HEK293 (cell line): ENCODE measurements around the gene CNIH1.

Experiments used
- CTCF ChIA-PET: fragments of 350-600 bp; formaldehyde crosslinking; extraction: SDS; loops from one replicate; lab custom pipeline; 2021; ENCODE audit warnings: antibody characterized with exemption; lab: Yijun Ruan, JAX
- POLR2A ChIA-PET: fragments of 300-600 bp; formaldehyde crosslinking; extraction: SDS; loops from one replicate; lab custom pipeline; 2020; ENCODE audit warnings: antibody characterized with exemption, inconsistent platforms; lab: Yijun Ruan, JAX
- H3K27ac ChIP-seq: fragments of 200-500 bp; sonication (Bioruptor generic); 2 replicates; pipeline ENCODE4 v1.5.1; 2014; ENCODE audit warnings: low read depth, low read length, control low read depth, inconsistent platforms; ENCODE audit errors: extremely low read depth
- H3K36me3 ChIP-seq, 2 experiments: fragments of 200-500 bp in 1 of 2; sonication (Bioruptor generic) in 1 of 2; 1 replicate in 1 of 2; 2 replicates in 1 of 2; pipeline ENCODE4 v1.5.1; 2014 to 2017; ENCODE audit warnings: inconsistent platforms in 2 of 2, low read length in 2 of 2; ENCODE audit not compliant: control insufficient read depth in 2 of 2, insufficient read depth in 1 of 2
- H3K4me1 ChIP-seq: fragments of 200-500 bp; sonication (Bioruptor generic); 2 replicates; pipeline ENCODE4 v1.5.1; 2014; ENCODE audit warnings: mild to moderate bottlenecking, low read length, inconsistent platforms; ENCODE audit not compliant: control insufficient read depth, insufficient read depth
- H3K4me3 ChIP-seq: 2 replicates; pipeline ENCODE4 v1.5.1; 2011; ENCODE audit warnings: low read depth, mild to moderate bottlenecking, control low read depth, low read length, moderate library complexity
- H3K9me3 ChIP-seq: fragments of 200-500 bp; sonication (Bioruptor generic); 2 replicates; pipeline ENCODE4 v1.5.1; 2014; ENCODE audit warnings: low read depth, low read length, inconsistent platforms; ENCODE audit not compliant: control insufficient read depth, insufficient read depth
- BCL11B ChIP-seq: fragments of 450-650 bp; formaldehyde crosslinking; IDR thresholded peaks from 2 replicates; pipeline ENCODE4 v1.5.1; 2016; ENCODE audit warnings: low read depth, missing biosample characterization, missing genetic modification characterization
- SALL2 ChIP-seq: fragments of 450-650 bp; formaldehyde crosslinking; IDR thresholded peaks from 2 replicates; pipeline ENCODE4 v1.5.0; 2017; ENCODE audit warnings: missing biosample characterization, mild to moderate bottlenecking, missing genetic modification characterization, borderline replicate concordance
- SP7 ChIP-seq: fragments of 450-650 bp; formaldehyde crosslinking; IDR thresholded peaks from 2 replicates; pipeline ENCODE4 v1.5.1; 2016; ENCODE audit warnings: missing biosample characterization, missing genetic modification characterization
- ZBTB48 ChIP-seq: fragments of 450-650 bp; formaldehyde crosslinking; IDR thresholded peaks from 2 replicates; pipeline ENCODE4 v1.5.1; 2016; ENCODE audit warnings: missing biosample characterization, missing genetic modification characterization
- ZBTB7A ChIP-seq: fragments of 450-650 bp; formaldehyde crosslinking; IDR thresholded peaks from 2 replicates; pipeline ENCODE4 v1.5.1; 2016; ENCODE audit warnings: low read depth, missing biosample characterization, missing genetic modification characterization
- ZNF155 ChIP-seq: fragments of 450-650 bp; formaldehyde crosslinking; IDR thresholded peaks from 2 replicates; pipeline ENCODE4 v1.5.1; 2016; ENCODE audit warnings: missing biosample characterization, missing genetic modification characterization
- ZNF292 ChIP-seq: fragments of 450-650 bp; formaldehyde crosslinking; IDR thresholded peaks from 2 replicates; pipeline ENCODE4 v1.5.1; 2016; ENCODE audit warnings: low read depth, missing biosample characterization, missing genetic modification characterization, borderline replicate concordance
- ZNF473 ChIP-seq: fragments of 450-650 bp; formaldehyde crosslinking; IDR thresholded peaks from 2 replicates; pipeline ENCODE4 v1.5.1; 2017; ENCODE audit warnings: missing biosample characterization, missing genetic modification characterization
- ZNF548 ChIP-seq: fragments of 450-650 bp; formaldehyde crosslinking; IDR thresholded peaks from 2 replicates; pipeline ENCODE4 v1.5.1; 2016; ENCODE audit warnings: missing biosample characterization, missing genetic modification characterization
- ZNF558 ChIP-seq: fragments of 450-650 bp; formaldehyde crosslinking; IDR thresholded peaks from 2 replicates; pipeline ENCODE4 v1.5.1; 2016; ENCODE audit warnings: missing biosample characterization, missing genetic modification characterization
- ZNF560 ChIP-seq: fragments of 450-650 bp; formaldehyde crosslinking; IDR thresholded peaks from 2 replicates; pipeline ENCODE4 v1.5.1; 2017; ENCODE audit warnings: missing biosample characterization, missing genetic modification characterization, borderline replicate concordance
- ZNF707 ChIP-seq: fragments of 450-650 bp; formaldehyde crosslinking; IDR thresholded peaks from 2 replicates; pipeline ENCODE4 v1.5.1; 2016; ENCODE audit warnings: missing biosample characterization, missing genetic modification characterization
- ZXDB ChIP-seq: fragments of 450-650 bp; formaldehyde crosslinking; IDR thresholded peaks from 2 replicates; pipeline ENCODE4 v1.5.1; 2016; ENCODE audit warnings: missing biosample characterization, missing genetic modification characterization
- TF ChIP-seq, protein P1 (sequence below): fragments of 450-650 bp; formaldehyde crosslinking; IDR thresholded peaks from 2 replicates; pipeline ENCODE4 v1.5.1; 2016; ENCODE audit warnings: missing biosample characterization, missing genetic modification characterization
- TF ChIP-seq, protein P2 (sequence below): fragments of 450-650 bp; formaldehyde crosslinking; IDR thresholded peaks from 2 replicates; pipeline ENCODE4; 2016; ENCODE audit warnings: missing biosample characterization, missing genetic modification characterization
- TF ChIP-seq, protein P3 (sequence below): fragments of 450-650 bp; formaldehyde crosslinking; IDR thresholded peaks from 2 replicates; pipeline ENCODE4 v1.5.1; 2017; ENCODE audit warnings: missing biosample characterization, missing genetic modification characterization
- TF ChIP-seq, protein P4 (sequence below): fragments of 450-650 bp; formaldehyde crosslinking; IDR thresholded peaks from 2 replicates; pipeline ENCODE4 v1.5.1; 2016; ENCODE audit warnings: missing biosample characterization, missing genetic modification characterization
- TF ChIP-seq, protein P5 (sequence below): fragments of 450-650 bp; formaldehyde crosslinking; IDR thresholded peaks from 2 replicates; pipeline ENCODE4 v1.5.1; 2016; ENCODE audit warnings: missing biosample characterization, missing genetic modification characterization
- TF ChIP-seq, protein P6 (sequence below): fragments of 450-650 bp; IDR thresholded peaks from 2 replicates; pipeline ENCODE4 v1.5.1; 2018; ENCODE audit warnings: missing biosample characterization, mild to moderate bottlenecking, missing genetic modification characterization
- TF ChIP-seq, protein P7 (sequence below): fragments of 450-650 bp; formaldehyde crosslinking; IDR thresholded peaks from 2 replicates; pipeline ENCODE4 v1.5.1; 2016; ENCODE audit warnings: missing biosample characterization, missing genetic modification characterization
- TF ChIP-seq, protein P8 (sequence below): fragments of 450-650 bp; formaldehyde crosslinking; IDR thresholded peaks from 2 replicates; pipeline ENCODE4 v1.5.1; 2016; ENCODE audit warnings: missing biosample characterization, missing genetic modification characterization

The CNIH1 gene

DNA sequence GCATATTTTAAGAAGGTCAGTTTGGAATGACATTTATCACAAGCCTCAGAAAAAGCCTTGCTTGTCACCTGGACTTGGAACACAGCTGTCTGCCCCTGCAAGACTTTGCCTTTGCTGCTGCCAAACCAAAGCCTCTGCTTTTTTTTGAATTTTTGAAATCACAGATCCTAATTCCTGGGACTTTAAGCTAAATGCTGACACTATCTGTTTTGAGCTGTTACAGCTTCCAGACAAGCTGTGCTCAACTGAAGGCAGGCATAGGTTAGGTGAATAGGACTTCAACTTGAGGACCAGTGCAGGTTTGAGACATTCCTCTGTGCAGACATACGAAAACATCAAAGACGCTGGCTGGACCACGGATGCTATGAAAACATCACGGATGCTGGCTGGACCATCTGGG, 55.6 kb downstream of the CNIH1 start (continued):
- TF ChIP-seq, protein P1, sequence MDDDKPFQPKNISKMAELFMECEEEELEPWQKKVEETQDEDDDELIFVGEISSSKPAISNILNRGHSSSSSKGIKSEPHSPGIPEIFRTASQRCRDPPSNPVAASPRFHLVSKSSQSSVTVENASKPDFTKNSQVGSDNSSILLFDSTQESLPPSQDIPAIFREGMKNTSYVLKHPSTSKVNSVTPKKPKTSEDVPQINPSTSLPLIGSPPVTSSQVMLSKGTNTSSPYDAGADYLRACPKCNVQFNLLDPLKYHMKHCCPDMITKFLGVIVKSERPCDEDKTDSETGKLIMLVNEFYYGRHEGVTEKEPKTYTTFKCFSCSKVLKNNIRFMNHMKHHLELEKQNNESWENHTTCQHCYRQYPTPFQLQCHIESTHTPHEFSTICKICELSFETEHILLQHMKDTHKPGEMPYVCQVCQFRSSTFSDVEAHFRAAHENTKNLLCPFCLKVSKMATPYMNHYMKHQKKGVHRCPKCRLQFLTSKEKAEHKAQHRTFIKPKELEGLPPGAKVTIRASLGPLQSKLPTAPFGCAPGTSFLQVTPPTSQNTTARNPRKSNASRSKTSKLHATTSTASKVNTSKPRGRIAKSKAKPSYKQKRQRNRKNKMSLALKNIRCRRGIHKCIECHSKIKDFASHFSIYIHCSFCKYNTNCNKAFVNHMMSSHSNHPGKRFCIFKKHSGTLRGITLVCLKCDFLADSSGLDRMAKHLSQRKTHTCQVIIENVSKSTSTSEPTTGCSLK (tag by site-specific recombination): no peak
- TF ChIP-seq, protein P2, sequence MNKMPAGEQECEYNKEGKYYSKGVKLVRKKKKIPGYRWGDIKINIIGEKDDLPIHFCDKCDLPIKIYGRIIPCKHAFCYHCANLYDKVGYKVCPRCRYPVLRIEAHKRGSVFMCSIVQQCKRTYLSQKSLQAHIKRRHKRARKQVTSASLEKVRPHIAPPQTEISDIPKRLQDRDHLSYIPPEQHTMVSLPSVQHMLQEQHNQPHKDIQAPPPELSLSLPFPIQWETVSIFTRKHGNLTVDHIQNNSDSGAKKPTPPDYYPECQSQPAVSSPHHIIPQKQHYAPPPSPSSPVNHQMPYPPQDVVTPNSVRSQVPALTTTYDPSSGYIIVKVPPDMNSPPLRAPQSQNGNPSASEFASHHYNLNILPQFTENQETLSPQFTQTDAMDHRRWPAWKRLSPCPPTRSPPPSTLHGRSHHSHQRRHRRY (tag by site-specific recombination): no peak
- TF ChIP-seq ZNF707 (tag by site-specific recombination) (no peak), SALL2 (no peak), ZNF560 (tag by site-specific recombination) (no peak), ZBTB48 (no peak), ZBTB7A (tag by site-specific recombination) (no peak), ZNF558 (no peak), ZNF548 (no peak)
- TF ChIP-seq, protein P3, sequence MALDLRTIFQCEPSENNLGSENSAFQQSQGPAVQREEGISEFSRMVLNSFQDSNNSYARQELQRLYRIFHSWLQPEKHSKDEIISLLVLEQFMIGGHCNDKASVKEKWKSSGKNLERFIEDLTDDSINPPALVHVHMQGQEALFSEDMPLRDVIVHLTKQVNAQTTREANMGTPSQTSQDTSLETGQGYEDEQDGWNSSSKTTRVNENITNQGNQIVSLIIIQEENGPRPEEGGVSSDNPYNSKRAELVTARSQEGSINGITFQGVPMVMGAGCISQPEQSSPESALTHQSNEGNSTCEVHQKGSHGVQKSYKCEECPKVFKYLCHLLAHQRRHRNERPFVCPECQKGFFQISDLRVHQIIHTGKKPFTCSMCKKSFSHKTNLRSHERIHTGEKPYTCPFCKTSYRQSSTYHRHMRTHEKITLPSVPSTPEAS (tag by site-specific recombination): no peak
- TF ChIP-seq, protein P4, sequence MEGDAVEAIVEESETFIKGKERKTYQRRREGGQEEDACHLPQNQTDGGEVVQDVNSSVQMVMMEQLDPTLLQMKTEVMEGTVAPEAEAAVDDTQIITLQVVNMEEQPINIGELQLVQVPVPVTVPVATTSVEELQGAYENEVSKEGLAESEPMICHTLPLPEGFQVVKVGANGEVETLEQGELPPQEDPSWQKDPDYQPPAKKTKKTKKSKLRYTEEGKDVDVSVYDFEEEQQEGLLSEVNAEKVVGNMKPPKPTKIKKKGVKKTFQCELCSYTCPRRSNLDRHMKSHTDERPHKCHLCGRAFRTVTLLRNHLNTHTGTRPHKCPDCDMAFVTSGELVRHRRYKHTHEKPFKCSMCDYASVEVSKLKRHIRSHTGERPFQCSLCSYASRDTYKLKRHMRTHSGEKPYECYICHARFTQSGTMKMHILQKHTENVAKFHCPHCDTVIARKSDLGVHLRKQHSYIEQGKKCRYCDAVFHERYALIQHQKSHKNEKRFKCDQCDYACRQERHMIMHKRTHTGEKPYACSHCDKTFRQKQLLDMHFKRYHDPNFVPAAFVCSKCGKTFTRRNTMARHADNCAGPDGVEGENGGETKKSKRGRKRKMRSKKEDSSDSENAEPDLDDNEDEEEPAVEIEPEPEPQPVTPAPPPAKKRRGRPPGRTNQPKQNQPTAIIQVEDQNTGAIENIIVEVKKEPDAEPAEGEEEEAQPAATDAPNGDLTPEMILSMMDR: no peak

DNA sequence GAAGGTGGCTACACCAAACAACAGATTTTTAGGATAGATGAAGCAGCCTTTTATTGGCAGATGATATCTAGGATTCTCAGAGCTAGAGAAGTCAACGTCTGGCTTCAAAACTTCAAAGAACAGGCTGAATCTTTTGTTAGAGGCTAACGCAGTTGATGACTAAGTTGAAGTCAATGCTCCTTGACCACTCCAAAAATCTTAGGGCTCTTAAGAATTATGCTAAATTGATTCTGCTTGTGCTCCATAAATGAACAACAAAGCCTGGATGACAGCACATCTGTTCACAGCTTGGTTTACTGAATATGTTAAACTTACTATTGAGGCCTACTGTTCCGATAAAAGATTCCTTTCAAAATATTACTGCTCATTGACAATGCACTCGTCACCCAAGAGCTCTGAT, 57.3 kb downstream of the CNIH1 start:
- no peaks in the 10 kb centered on the region for H3K36me3 ChIP-seq
- TF ChIP-seq ZNF548: no peak
- no peak for TF ChIP-seq ZNF155 (tag by site-specific recombination)
- TF ChIP-seq, protein P5, sequence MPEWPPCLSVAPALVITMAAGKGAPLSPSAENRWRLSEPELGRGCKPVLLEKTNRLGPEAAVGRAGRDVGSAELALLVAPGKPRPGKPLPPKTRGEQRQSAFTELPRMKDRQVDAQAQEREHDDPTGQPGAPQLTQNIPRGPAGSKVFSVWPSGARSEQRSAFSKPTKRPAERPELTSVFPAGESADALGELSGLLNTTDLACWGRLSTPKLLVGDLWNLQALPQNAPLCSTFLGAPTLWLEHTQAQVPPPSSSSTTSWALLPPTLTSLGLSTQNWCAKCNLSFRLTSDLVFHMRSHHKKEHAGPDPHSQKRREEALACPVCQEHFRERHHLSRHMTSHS (tag by site-specific recombination): no peak
- TF ChIP-seq, protein P6, sequence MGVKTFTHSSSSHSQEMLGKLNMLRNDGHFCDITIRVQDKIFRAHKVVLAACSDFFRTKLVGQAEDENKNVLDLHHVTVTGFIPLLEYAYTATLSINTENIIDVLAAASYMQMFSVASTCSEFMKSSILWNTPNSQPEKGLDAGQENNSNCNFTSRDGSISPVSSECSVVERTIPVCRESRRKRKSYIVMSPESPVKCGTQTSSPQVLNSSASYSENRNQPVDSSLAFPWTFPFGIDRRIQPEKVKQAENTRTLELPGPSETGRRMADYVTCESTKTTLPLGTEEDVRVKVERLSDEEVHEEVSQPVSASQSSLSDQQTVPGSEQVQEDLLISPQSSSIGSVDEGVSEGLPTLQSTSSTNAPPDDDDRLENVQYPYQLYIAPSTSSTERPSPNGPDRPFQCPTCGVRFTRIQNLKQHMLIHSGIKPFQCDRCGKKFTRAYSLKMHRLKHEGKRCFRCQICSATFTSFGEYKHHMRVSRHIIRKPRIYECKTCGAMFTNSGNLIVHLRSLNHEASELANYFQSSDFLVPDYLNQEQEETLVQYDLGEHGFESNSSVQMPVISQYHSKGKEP (tag by site-specific recombination): no peak
- TF ChIP-seq, protein P7, sequence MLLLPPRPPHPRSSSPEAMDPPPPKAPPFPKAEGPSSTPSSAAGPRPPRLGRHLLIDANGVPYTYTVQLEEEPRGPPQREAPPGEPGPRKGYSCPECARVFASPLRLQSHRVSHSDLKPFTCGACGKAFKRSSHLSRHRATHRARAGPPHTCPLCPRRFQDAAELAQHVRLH (tag by site-specific recombination): no peak
- TF ChIP-seq BCL11B (tag by site-specific recombination): no peak
- TF ChIP-seq SP7: no peak
- TF ChIP-seq ZNF473 (tag by site-specific recombination): no peak
- TF ChIP-seq ZXDB (tag by site-specific recombination): no peak
- no peak for TF ChIP-seq ZNF292 (tag by site-specific recombination)
- TF ChIP-seq, protein P8, sequence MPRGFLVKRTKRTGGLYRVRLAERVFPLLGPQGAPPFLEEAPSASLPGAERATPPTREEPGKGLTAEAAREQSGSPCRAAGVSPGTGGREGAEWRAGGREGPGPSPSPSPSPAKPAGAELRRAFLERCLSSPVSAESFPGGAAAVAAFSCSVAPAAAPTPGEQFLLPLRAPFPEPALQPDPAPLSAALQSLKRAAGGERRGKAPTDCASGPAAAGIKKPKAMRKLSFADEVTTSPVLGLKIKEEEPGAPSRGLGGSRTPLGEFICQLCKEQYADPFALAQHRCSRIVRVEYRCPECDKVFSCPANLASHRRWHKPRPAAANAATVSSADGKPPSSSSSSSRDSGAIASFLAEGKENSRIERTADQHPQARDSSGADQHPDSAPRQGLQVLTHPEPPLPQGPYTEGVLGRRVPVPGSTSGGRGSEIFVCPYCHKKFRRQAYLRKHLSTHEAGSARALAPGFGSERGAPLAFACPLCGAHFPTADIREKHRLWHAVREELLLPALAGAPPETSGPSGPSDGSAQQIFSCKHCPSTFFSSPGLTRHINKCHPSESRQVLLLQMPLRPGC (tag by site-specific recombination): no peak
- no peaks in the 10 kb centered on the region for H3K9me3 ChIP-seq
- H3K4me3 ChIP-seq: no peak overlapping the region
- CTCF ChIA-PET: interaction anchor here (0.6 kb wide), 1 partner anchor 210 kb away, joined by 5 read pairs; no protein-coding TSS in a partner anchor
- H3K27ac ChIP-seq: no peak overlapping the region
- H3K4me1 ChIP-seq: no peaks in the 10 kb centered on the region
- POLR2A ChIA-PET: interaction anchor here (2.3 kb wide), 1 partner anchor 13 kb away, joined by 9 read pairs; the partner anchor contains the start of gene CDKN3
